GM18505 (cell line): Measurements from ENCODE around the gene ZNF223.

Experiments used
- ATAC-seq: cut with Tn5 transposase; IDR thresholded peaks from one replicate; pipeline ENCODE4 v1.9.1; 2021; ENCODE audit not compliant: unreplicated experiment
- POLR2A ChIP-seq: IDR thresholded peaks from 4 replicates; pipeline ENCODE4 v1.6.1; 2011; ENCODE audit warnings: borderline replicate concordance; ENCODE audit not compliant: insufficient read depth, insufficient read length; ENCODE audit errors: extremely low read depth

Gene ZNF223

GRCh38 chr19:44032001-44032610 lies 19.7 kb upstream of the ZNF223 start:
- no peak for TF ChIP-seq POLR2A
- ATAC-seq: no peak

GRCh38 chr19:44042147-44042546 lies 9.7 kb upstream of the ZNF223 start:
- no peak for TF ChIP-seq POLR2A
- ATAC-seq: no peak

GRCh38 chr19:44050740-44051649 lies 841 bp upstream of the ZNF223 start:
- TF ChIP-seq POLR2A: peak; percentile 44
- ATAC-seq: peak; percentile 14

GRCh38 chr19:44055870-44056269 lies 4.0 kb downstream of the ZNF223 start:
- no peak for TF ChIP-seq POLR2A
- no peak for ATAC-seq

- ATAC-seq: no peak
- no peak for TF ChIP-seq POLR2A
Observed at GRCh38 chr19:44059229-44059628, 7.4 kb downstream of the ZNF223 start.

DNA sequence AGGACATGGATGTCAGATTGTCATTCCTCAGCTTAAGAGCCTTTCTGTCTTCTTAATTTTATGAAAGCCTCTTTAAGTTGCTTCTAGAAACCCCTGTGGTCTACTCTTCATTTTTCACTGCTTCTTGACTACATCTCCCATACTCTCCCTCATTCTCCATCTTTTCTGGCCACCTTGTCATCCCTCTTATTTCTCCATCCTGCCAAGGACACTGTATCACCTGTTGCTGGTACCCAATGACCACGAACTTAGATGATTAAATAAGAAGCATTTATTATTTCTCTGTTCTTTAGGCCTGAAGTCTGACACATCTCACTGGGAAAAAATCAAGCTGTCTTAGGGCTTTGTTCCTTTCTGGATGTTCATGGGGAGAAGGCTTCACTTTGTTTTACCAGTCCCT lies 9.2 kb downstream of the ZNF223 start:
- no peak for TF ChIP-seq POLR2A
- ATAC-seq: no peak

GRCh38 chr19:44066305-44066704 lies 14.5 kb downstream of the ZNF223 start:
- no peak for ATAC-seq
- TF ChIP-seq POLR2A: no peak

- TF ChIP-seq POLR2A: no peak
- ATAC-seq: no peak
Observed at GRCh38 chr19:44069415-44069814, 17.6 kb downstream of the ZNF223 start.

DNA sequence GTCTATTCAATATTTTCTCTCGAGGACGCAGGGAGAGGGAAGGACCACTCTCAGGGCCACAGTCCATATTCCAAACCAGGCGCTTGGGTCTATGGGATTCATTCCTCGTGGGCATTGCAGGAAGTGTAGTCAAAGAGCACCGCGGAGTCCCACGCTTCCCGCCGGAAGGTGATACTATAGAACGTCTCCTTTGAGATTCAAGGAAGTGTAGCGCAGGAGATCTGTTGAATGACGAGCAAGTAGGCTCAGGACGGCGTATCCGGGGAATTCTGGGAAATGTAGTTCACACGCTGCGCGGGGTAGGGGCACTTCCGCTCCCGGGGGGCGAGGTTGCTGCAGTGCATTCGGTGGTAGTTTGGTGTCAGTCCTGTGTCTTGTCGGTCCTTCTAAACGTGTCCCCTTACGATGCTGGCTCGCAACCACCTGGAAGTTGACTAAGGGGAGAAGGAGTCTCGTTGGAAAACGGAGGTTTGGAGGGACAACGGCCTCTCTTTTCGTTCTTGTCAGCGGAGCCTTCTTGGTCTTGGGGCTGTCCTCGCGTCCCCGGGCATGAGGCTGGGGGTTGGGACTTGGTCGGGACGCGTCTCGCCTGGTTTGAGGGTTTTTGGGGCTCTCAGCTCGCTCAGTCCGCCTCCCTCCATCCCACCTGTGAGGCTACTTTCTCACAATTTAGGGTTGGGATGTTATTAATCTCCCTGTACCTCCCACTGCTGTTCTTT lies 20.1 kb downstream of the ZNF223 start, which contains the start of gene ZNF284:
Gene ZNF284 (plus strand): TSS at position 336 of the 719 bp plus-strand sequence. CDS start 4,231 bp downstream, outside the sequence.
- ATAC-seq: peak; percentile 97
- TF ChIP-seq POLR2A: peak; percentile 60

- no peak for ATAC-seq
- TF ChIP-seq POLR2A: no peak
Observed at GRCh38 chr19:44072543-44073401, 20.9 kb downstream of the ZNF223 start.

DNA sequence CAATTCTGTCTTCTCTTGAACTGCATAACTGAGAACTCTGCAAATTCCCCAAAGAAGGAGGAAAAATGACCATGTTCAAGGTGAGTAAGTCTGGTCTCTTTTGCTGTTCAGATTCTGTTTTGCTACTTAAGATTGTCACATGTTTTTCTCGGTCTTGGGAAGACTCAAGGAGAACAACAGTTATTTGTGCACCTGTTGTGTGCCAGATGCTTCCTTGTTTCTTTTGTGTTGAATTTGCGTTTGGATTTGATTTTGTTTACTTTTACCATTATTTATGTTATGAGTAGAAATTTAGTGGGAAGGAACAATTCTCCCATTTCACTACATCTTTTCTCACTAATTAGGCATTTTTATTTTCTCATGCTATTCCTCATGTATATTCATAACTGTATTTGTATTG lies 24.5 kb downstream of the ZNF223 start:
- ATAC-seq: no peak

GRCh38 chr19:44092108-44092507 lies 40.3 kb downstream of the ZNF223 start:
- no peak for ATAC-seq
- TF ChIP-seq POLR2A: no peak

More for the DNA sequence above, 24.5 kb downstream of the ZNF223 start:
- TF ChIP-seq POLR2A: no peak
